Lower leg skin (tissue), 3 donors: ENCODE results near the gene XPNPEP3.

ENCODE experiments used
- CTCF ChIP-seq, 3 donors: fragments of 450-650 bp; IDR thresholded peaks; one replicate each; pipeline ENCODE4 v1.5.1; 2016; ENCODE audit warnings: antibody characterized with exemption in 3 of 3, mild to moderate bottlenecking in 3 of 3, moderate library complexity in 2 of 3
- POLR2A ChIP-seq, 2 donors: fragments of 450-650 bp; IDR thresholded peaks; one replicate each; pipeline ENCODE4 v1.6.1; 2016 to 2017; ENCODE audit warnings: antibody characterized with exemption in 2 of 2, mild to moderate bottlenecking in 1 of 2, moderate library complexity in 1 of 2

GRCh38 chr22:40966726-40967085 is 109.8 kb downstream of the XPNPEP3 start:
- TF ChIP-seq CTCF (IDR thresholded peaks at IDR 0.05) (no peak), POLR2A (IDR thresholded peaks at IDR 0.05) (no peak)
